ENCODE measurements around the gene BCCIP.
A peak's percentile ranks its signal among the peaks of the same experiment; 100 is the strongest.

BCCIP gene

DNA sequence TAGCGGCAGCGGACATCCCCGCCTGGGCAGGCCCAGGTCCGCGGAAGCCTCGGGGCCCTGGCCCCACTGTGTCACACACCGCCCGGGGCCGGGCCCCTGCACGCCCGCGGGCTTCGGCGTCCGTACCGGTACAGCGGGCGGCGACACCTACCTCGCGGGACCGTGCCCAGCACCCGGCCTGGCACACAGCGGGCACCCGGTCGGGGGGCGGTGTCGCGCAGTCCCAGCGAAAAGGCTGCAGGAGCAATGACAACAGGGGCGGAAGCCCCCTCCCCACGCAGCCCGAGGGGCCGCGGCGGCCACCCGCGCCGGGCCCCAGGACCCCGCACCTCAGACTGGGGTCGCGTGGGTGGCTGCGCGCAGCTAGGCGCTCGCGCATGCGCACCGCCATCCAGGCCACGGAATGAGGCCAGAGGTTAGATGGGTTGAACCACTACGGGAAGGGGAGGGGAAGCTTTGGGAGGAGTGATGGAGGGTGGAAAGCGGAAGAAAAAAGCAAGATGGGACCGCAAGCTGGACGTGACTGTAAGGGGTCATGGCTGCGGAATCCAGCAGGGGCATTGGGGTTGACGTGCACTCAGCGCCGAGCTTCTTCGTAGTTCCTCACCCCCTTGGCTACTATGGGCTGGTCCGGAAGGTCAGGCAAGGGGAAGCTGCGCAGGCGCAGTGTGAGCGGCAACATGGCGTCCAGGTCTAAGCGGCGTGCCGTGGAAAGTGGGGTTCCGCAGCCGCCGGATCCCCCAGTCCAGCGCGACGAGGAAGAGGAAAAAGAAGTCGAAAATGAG is at the start of gene BCCIP, which contains the start of gene UROS:
Gene BCCIP (plus strand): TSS at position 669 of the 785 bp plus-strand sequence. CDS start 12 bp downstream, at position 681.
Gene UROS (minus strand): TSS at position 381 of the 785 bp plus-strand sequence. CDS start 6,759 bp downstream, outside the sequence.
- Histone ChIP-seq H3K4me1 (ENCODE audit: control insufficient read depth, insufficient read depth, low read length) (peaks cover 21% of the 10 kb centered on the region), H3K9ac (ENCODE audit: low read length in 2 of 2) (peak within 1 kb of the TSS; percentile 89 to 98), H3K27me3 (ENCODE audit: control insufficient read depth in 1 of 2, insufficient read depth in 2 of 2, low read length in 2 of 2) (no peaks in the 10 kb centered on the region), H3K4me3 (ENCODE audit: low read length in 2 of 2) (peak within 1 kb of the TSS; percentile 88 to 100), H3K9me3 (ENCODE audit: control insufficient read depth in 2 of 2, low read length in 2 of 2) (no peaks in the 10 kb centered on the region), H3K27ac (ENCODE audit: low read length) (peak within 1 kb of the TSS; percentile 89), H3K36me3 (ENCODE audit: control insufficient read depth in 2 of 2, insufficient read depth in 2 of 2, low read length in 2 of 2) (peaks cover 2 to 14% of the 10 kb centered on the region in 2 donors)

DNA sequence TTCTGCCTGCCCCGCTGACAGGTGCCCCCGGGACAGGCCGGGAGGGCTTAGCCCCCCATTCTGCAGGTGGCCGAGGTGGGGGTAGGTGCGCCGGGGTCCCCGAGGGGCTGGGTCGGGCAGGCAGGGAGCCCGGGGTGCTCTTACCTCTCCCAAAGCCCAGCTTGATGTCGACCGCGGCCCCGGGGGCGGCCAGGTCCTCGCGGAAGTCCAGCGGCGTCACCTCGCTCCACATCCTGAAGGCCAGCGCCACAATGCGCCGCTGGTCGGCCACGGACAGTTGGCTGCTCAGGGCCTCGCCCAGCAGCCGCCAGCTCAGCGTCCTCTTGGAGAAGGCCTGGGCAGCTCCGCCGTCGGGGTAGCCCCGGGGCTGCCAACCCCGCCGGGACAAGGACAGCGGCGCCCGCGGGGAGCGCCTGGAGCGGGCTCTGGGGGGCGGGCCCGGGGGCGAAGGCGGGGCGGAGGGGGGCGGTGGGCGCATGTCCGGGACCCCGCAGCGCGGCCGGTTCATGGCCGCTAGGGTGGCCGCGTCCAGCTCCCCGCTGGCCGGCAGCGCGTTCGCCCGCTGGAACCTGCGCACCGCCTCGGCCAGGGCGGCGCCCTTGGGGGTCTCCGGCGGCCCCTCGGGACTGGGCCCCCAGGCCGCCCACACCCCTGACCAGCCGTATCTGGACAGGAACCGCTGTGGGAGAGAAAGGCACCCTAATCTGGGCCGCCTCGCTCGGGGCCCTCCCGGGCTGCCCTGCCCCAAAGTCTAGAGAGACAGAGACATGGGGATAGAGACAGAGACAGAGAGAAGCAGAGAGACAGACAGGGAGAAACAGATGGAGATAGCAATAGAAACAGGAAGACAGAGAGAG is 49.4 kb upstream of the BCCIP start:
- no peaks in the 10 kb centered on the region for H3K9me3 ChIP-seq (ENCODE audit: control insufficient read depth in 2 of 2, low read length in 2 of 2)
- H3K36me3 ChIP-seq (ENCODE audit: control insufficient read depth in 2 of 2, insufficient read depth in 2 of 2, low read length in 2 of 2), result no peaks in the 10 kb centered on the region
- H3K4me1 ChIP-seq (ENCODE audit: control insufficient read depth, insufficient read depth, low read length), result peaks cover 6% of the 10 kb centered on the region
- H3K27ac ChIP-seq (ENCODE audit: low read length), result no peak overlapping the region
- no peak overlapping the region for H3K4me3 ChIP-seq (ENCODE audit: low read length in 2 of 2)
- no peak overlapping the region for H3K9ac ChIP-seq (ENCODE audit: low read length in 2 of 2)
- H3K27me3 ChIP-seq (ENCODE audit: control insufficient read depth in 1 of 2, insufficient read depth in 2 of 2, low read length in 2 of 2), result no peaks in the 10 kb centered on the region

DNA sequence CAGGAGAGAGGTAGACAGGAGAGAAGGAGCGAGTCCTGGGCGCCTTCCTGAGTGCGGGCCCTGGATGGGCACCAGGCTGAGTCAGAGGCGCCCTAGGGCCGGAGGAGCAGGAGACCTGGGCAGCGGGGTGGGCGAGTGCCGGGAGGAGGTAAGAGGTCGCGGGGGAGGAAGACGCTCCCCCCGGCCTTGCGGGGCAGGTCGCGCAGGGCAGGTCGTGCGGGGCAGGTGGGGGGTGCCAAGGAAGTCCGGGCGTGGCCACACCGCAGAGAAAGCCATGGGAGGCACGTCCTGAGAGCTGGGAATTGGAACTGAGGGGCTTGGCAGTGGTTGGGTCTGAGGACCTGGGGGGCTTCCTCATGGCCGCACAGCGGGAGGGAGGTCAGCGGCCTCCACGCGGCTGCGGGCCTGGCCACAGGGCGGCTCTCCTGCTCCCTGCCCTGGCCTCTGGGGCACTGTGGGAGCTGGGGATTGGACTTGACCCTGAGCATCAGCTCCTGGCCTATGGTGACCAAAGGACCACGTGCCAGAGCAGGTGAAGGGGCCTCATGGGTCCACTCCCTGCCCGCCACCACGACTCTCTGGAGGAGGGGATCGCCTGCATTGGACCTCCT is 48.7 kb upstream of the BCCIP start:
- H3K4me3 ChIP-seq (ENCODE audit: low read length in 2 of 2), result no peak overlapping the region
- no peak overlapping the region for H3K27ac ChIP-seq (ENCODE audit: low read length)
- H3K4me1 ChIP-seq (ENCODE audit: control insufficient read depth, insufficient read depth, low read length), result no peaks in the 10 kb centered on the region
- peaks cover 0 to 1% of the 10 kb centered on the region in 2 donors for H3K9me3 ChIP-seq (ENCODE audit: control insufficient read depth in 2 of 2, low read length in 2 of 2)
- H3K36me3 ChIP-seq (ENCODE audit: control insufficient read depth in 2 of 2, insufficient read depth in 2 of 2, low read length in 2 of 2), result no peaks in the 10 kb centered on the region
- H3K9ac ChIP-seq (ENCODE audit: low read length in 2 of 2), result no peak overlapping the region
- H3K27me3 ChIP-seq (ENCODE audit: control insufficient read depth in 1 of 2, insufficient read depth in 2 of 2, low read length in 2 of 2), result no peaks in the 10 kb centered on the region

DNA sequence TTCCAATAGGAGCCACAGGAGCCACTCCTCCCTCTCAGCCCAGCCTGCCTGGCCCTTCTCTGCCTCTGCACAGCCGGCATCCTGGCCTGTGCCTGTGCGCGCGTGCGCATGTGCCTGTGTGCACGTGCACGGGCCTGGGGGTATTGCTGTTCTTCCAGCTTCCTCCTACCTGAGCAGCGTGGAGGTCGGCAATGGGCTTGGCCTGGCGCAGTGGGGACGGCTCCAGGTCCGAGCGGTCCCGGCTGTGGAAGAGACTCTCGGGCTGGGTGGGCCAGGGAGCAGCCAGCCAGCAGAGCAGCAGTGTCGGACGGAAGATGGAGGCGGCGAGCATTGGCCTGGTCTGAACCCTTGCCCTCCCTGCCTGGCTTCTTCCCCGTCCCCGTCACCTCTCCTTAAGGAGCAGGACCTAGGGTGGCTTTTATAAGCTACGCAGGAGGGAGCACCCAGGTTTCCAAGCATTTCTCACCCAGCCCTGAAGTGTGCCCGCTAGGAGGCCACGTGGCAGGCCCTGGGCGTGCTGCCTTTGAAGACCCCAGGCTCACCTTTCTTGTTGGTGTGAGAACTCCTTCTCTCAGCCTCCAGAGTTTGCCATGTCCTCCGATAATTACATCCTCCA is 47.7 kb upstream of the BCCIP start, which contains the start of gene MMP21:
Gene MMP21 (minus strand): TSS at position 331 of the 616 bp plus-strand sequence. CDS start 0 bp downstream, at position 331.
- H3K27me3 ChIP-seq (ENCODE audit: control insufficient read depth in 1 of 2, insufficient read depth in 2 of 2, low read length in 2 of 2), result no peaks in the 10 kb centered on the region
- no peak within 1 kb of the TSS for H3K27ac ChIP-seq (ENCODE audit: low read length)
- H3K4me1 ChIP-seq (ENCODE audit: control insufficient read depth, insufficient read depth, low read length), result no peaks in the 10 kb centered on the region
- H3K36me3 ChIP-seq (ENCODE audit: control insufficient read depth in 2 of 2, insufficient read depth in 2 of 2, low read length in 2 of 2), result no peaks in the 10 kb centered on the region
- H3K9me3 ChIP-seq (ENCODE audit: control insufficient read depth in 2 of 2, low read length in 2 of 2), result peaks cover 0 to 3% of the 10 kb centered on the region in 2 donors
- no peak within 1 kb of the TSS for H3K4me3 ChIP-seq (ENCODE audit: low read length in 2 of 2)
- H3K9ac ChIP-seq (ENCODE audit: low read length in 2 of 2), result no peak within 1 kb of the TSS

DNA sequence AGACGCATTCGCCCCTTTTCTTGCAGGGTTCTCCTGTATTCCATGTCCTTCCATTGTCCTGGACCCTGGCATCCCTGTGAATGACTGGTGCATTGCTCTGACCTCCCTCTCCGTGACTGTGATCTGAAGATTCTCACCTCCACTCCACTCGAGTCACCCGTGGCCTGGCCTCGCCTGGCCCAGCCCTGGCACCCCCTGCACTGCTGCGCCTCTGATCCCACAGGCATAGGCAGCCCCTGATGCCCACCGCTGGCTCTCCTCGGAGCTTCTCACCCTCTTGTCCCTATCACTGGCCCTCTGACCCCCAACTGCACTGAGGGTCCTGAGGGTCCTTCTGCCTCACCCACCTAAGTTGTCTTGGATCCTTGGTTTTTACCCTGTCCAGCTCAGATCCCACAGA is 45.5 kb upstream of the BCCIP start:
- Histone ChIP-seq H3K27me3 (ENCODE audit: control insufficient read depth in 1 of 2, insufficient read depth in 2 of 2, low read length in 2 of 2) (no peaks in the 10 kb centered on the region), H3K4me1 (ENCODE audit: control insufficient read depth, insufficient read depth, low read length) (no peaks in the 10 kb centered on the region), H3K4me3 (ENCODE audit: low read length in 2 of 2) (no peak overlapping the region), H3K9ac (ENCODE audit: low read length in 2 of 2) (no peak overlapping the region), H3K9me3 (ENCODE audit: control insufficient read depth in 2 of 2, low read length in 2 of 2) (peaks cover 0 to 3% of the 10 kb centered on the region in 2 donors), H3K36me3 (ENCODE audit: control insufficient read depth in 2 of 2, insufficient read depth in 2 of 2, low read length in 2 of 2) (no peaks in the 10 kb centered on the region), H3K27ac (ENCODE audit: low read length) (no peak overlapping the region)

DNA sequence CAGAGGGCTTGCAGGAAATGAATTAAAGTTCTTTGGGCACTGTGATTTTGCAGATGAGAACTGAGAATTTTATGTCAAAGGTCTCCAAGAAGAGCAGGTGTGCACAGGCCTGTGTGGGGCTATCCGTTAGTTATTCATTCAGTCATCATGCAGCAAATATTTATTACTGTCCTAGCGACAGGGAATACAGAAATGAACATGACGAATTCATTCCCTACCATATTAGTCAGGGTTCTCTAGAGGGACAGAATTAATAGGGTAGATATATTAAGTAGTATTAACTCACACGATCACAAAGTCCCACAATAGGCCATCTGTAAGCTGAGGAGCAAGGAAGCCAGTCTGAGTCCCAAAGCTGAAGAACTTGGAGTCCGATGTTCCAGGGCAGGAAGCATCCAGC is 44.8 kb upstream of the BCCIP start:
- Histone ChIP-seq H3K27me3 (ENCODE audit: control insufficient read depth in 1 of 2, insufficient read depth in 2 of 2, low read length in 2 of 2) (no peaks in the 10 kb centered on the region), H3K9me3 (ENCODE audit: control insufficient read depth in 2 of 2, low read length in 2 of 2) (peaks cover 0 to 3% of the 10 kb centered on the region in 2 donors), H3K36me3 (ENCODE audit: control insufficient read depth in 2 of 2, insufficient read depth in 2 of 2, low read length in 2 of 2) (no peaks in the 10 kb centered on the region), H3K4me3 (ENCODE audit: low read length in 2 of 2) (no peak overlapping the region), H3K4me1 (ENCODE audit: control insufficient read depth, insufficient read depth, low read length) (no peaks in the 10 kb centered on the region), H3K9ac (ENCODE audit: low read length in 2 of 2) (no peak overlapping the region), H3K27ac (ENCODE audit: low read length) (no peak overlapping the region)

DNA sequence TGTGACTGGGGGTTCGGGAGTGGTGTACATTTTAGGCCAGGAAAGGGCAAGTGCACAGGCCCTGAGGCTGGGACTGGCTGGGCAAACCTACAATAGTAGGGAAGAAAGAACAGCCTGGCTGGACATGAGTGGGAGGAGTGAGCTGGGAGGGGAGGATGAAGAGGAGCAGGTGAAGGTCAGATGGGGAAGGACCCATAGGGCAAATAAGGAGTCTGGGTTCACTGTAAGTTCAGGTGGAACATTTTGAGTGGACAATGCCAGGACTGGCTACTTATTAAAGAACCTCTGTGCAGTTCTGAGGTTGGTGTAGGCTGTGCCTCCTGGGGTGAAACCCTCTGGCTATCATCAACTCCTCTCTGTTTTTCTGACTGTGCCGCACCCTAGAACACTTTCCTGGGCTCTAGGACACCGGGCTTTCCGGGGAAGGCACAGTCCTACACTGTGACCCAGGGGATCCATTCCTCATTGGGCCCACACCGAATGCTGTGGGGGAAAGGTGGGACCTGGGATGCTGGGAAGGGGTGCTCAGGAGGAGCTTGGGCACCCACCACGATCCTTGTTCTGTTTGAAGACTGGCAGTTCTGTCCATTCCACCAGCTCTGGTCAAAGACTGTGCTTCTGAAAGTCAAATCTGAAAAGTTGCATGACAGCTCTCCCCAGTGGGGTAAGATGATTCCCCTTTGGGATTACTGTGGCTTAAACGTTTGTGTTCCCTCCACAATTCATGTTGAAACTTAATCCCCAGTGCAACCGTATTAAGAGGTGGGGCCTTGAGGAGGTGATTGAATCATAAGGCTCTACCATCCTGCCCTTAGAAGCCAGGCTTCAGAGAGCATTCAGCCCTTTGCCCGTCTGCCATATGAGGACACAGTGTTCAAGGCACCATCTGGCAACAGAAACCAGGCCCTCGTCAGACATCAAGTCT is 43.7 kb upstream of the BCCIP start:
- Histone ChIP-seq H3K27me3 (ENCODE audit: control insufficient read depth in 1 of 2, insufficient read depth in 2 of 2, low read length in 2 of 2) (no peaks in the 10 kb centered on the region), H3K36me3 (ENCODE audit: control insufficient read depth in 2 of 2, insufficient read depth in 2 of 2, low read length in 2 of 2) (no peaks in the 10 kb centered on the region), H3K9ac (ENCODE audit: low read length in 2 of 2) (no peak overlapping the region), H3K4me1 (ENCODE audit: control insufficient read depth, insufficient read depth, low read length) (no peaks in the 10 kb centered on the region), H3K27ac (ENCODE audit: low read length) (no peak overlapping the region), H3K9me3 (ENCODE audit: control insufficient read depth in 2 of 2, low read length in 2 of 2) (peaks cover 0 to 3% of the 10 kb centered on the region in 2 donors), H3K4me3 (ENCODE audit: low read length in 2 of 2) (no peak overlapping the region)

DNA sequence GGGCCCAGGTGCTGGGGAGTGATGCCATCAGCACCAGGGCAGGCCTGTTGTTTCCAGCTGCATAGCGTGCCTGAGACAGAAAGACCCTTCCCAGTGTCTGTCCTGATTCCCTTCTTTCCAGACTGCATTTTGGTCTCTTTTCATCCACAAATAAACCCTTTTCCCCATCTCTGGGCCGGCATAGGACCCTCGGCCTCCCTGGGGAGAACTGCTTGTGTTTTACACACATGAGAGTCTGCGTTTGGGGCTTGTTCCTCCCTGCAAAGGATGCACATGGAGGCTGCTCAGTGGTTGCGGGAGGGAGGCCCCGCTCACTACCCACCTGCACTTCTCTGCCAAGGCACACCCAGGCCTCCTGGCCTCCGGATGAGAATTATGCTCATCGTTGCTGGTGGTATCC is 42.0 kb upstream of the BCCIP start:
- no peaks in the 10 kb centered on the region for H3K36me3 ChIP-seq (ENCODE audit: control insufficient read depth in 2 of 2, insufficient read depth in 2 of 2, low read length in 2 of 2)
- no peaks in the 10 kb centered on the region for H3K4me1 ChIP-seq (ENCODE audit: control insufficient read depth, insufficient read depth, low read length)
- no peak overlapping the region for H3K27ac ChIP-seq (ENCODE audit: low read length)

DNA sequence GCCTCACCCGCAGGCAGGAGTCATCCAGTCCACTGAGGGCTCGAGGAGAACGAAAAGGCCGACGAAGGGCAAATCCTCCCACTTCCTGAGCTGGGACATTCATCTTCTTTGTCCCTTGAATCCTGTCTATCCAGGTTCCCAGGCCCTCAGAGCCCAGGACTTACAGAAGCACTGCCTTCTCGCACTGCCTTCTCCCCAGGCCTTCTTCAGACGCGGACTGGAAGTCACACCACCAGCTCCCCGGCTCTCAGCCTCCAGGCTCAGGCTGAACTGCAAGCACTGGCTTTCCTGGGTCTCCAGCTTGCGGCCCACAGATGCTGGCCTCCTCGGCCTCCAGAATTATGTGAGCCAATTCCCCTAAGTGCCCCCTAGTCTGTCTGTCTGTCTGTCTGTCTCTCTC is 41.3 kb upstream of the BCCIP start:
- no peaks in the 10 kb centered on the region for H3K27me3 ChIP-seq (ENCODE audit: control insufficient read depth in 1 of 2, insufficient read depth in 2 of 2, low read length in 2 of 2)
- H3K9ac ChIP-seq (ENCODE audit: low read length in 2 of 2), result no peak overlapping the region
- H3K4me3 ChIP-seq (ENCODE audit: low read length in 2 of 2), result no peak overlapping the region
- H3K36me3 ChIP-seq (ENCODE audit: control insufficient read depth in 2 of 2, insufficient read depth in 2 of 2, low read length in 2 of 2), result no peaks in the 10 kb centered on the region
- H3K27ac ChIP-seq (ENCODE audit: low read length), result no peak overlapping the region
- no peaks in the 10 kb centered on the region for H3K4me1 ChIP-seq (ENCODE audit: control insufficient read depth, insufficient read depth, low read length)
- H3K9me3 ChIP-seq (ENCODE audit: control insufficient read depth in 2 of 2, low read length in 2 of 2), result peaks cover 0 to 3% of the 10 kb centered on the region in 2 donors

More for the DNA sequence above, 42.0 kb upstream of the BCCIP start:
- Histone ChIP-seq H3K9me3 (ENCODE audit: control insufficient read depth in 2 of 2, low read length in 2 of 2) (peaks cover 0 to 3% of the 10 kb centered on the region in 2 donors), H3K9ac (ENCODE audit: low read length in 2 of 2) (no peak overlapping the region), H3K27me3 (ENCODE audit: control insufficient read depth in 1 of 2, insufficient read depth in 2 of 2, low read length in 2 of 2) (no peaks in the 10 kb centered on the region), H3K4me3 (ENCODE audit: low read length in 2 of 2) (no peak overlapping the region)
